K562 (cell line): ENCODE data around the gene NHS.

Experiments used
- FOXJ3 ChIP-seq: sonication (generic); formaldehyde crosslinking; IDR thresholded peaks from 2 replicates; pipeline ENCODE4 v1.4.0; 2020; ENCODE audit warnings: mild to moderate bottlenecking, missing genetic modification reagents
- TRIM28 ChIP-seq: fragments of 450-650 bp; IDR thresholded peaks from 2 replicates; pipeline ENCODE4 v1.6.1; 2017
- ZNF384 ChIP-seq: IDR thresholded peaks from 2 replicates; pipeline ENCODE4 v1.6.1; 2012; ENCODE audit warnings: low read depth, low read length, improper control_type of control experiment

DNA sequence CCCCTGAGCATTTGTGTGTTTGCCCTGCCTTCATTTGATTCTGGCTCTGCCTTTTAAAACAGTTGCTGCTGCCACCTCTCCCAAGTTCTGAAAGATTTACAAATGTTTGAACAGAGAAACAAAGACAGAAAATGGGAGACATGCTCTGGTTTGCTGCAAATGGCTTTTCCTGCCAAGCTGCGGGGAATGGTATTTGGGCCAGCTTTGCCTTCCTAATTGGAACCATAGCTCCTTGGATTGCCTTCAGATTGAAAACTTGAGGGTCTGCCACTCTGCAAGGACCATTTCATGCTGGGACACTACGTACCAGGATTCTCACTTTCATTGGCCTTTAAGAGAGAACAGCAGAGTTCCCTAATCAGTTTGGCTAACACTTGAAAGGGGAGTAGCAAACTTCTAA lies 74.9 kb downstream of the NHS start:
- TF ChIP-seq TRIM28 (no peak), FOXJ3 (CRISPR knock-in tag) (no peak), ZNF384 (no peak)
